HCT116 (cell line): ENCODE results near the gene FIP1L1. TPM values are rescaled to one million over a fixed set of nuclear protein-coding genes. Genes with fewer than 3 reads are reported as not detected.
"Not testable (repeated sequence)": the region's sequence is repeated elsewhere in the genome, so short reads cannot be mapped to it uniquely, and the experiment has no call there.

Experiments used
- ATAC-seq: fragments of 200-7000 bp; cut with Tn5 transposase; 2 replicates; pipeline ENCODE4 v1.9.1; 2020; ENCODE audit warnings: mild to moderate bottlenecking, moderate library complexity
- BruUV-seq: library from RNA; stranded (reverse); fragments of 400-500 nt; replicated peaks from 2 replicates; lab custom pipeline; 2021; lab: Mats Ljungman, UMichigan
- CTCF ChIA-PET: fragments of 300-600 bp; sonication (Branson Sonifier 250); formaldehyde crosslinking; loops from one replicate; lab custom pipeline; 2021; ENCODE audit warnings: antibody characterized with exemption; lab: Charles Lee
- POLR2A ChIA-PET: fragments of 300-600, 350-600 bp; sonication (Branson Sonifier 250); formaldehyde crosslinking; loops from one replicate; lab custom pipeline; 2021; ENCODE audit warnings: antibody characterized with exemption; lab: Charles Lee
- RAD21 ChIA-PET, 2 experiments: fragments of 300-600 bp; sonication (Branson Sonifier 250); formaldehyde crosslinking; loops; one replicate each; lab custom pipeline; 2023; ENCODE audit warnings: low total read pairs in 2 of 2; ENCODE audit not compliant: uncharacterized antibody in 2 of 2, unreplicated experiment in 2 of 2, low non-redundant PET in 1 of 2; lab: Charles Lee
- DNase-seq: peaks from one replicate; pipeline ENCODE4 v3.0.0-alpha.2; 2010; ENCODE audit warnings: low read depth, low spot score
- H2AFZ ChIP-seq: fragments of 200-600 bp; shearing (Covaris generic), sonication (generic); 2 replicates; pipeline ENCODE4 v1.6.1; 2017; ENCODE audit warnings: low read depth, mixed run types, mixed read lengths, antibody characterized with exemption, low read length; ENCODE audit not compliant: poor library complexity, severe bottlenecking
- H3K27ac ChIP-seq: 2 replicates; pipeline ENCODE4 v1.5.1; 2012; ENCODE audit warnings: low read depth, low read length
- H3K27me3 ChIP-seq: fragments of 200-600 bp; sonication (generic); 2 replicates; pipeline ENCODE4 v1.6.1; 2016; ENCODE audit warnings: mixed run types, low read length, mixed read lengths; ENCODE audit not compliant: insufficient read depth
- H3K36me3 ChIP-seq, 2 experiments: fragments of 200-500 bp in 1 of 2; fragments of 200-600 bp in 1 of 2; sonication (Bioruptor generic) in 1 of 2; sonication (generic) in 1 of 2; 2 replicates each; pipeline versions ENCODE4 v1.5.1 to v1.6.1; 2014 to 2016; ENCODE audit warnings: low read length in 2 of 2, inconsistent platforms in 1 of 2, mixed read lengths in 1 of 2, mixed run types in 1 of 2; ENCODE audit not compliant: insufficient read depth in 2 of 2, control insufficient read depth in 1 of 2
- H3K4me1 ChIP-seq, 2 experiments: fragments of 200-600 bp in 1 of 2; sonication (generic) in 1 of 2; 2 replicates each; pipeline versions ENCODE4 v1.5.1 to v1.6.1; 2012 to 2017; ENCODE audit warnings: low read length in 2 of 2, inconsistent platforms in 1 of 2, mild to moderate bottlenecking in 1 of 2, mixed read lengths in 1 of 2, mixed run types in 1 of 2, moderate library complexity in 1 of 2; ENCODE audit not compliant: insufficient read depth in 2 of 2, control insufficient read depth in 1 of 2
- H3K4me2 ChIP-seq: fragments of 200-600 bp; sonication (generic); 2 replicates; pipeline ENCODE4 v1.6.1; 2017; ENCODE audit warnings: mixed run types, low read length, mixed read lengths
- H3K4me3 ChIP-seq, 2 experiments: fragments of 200-600 bp in 1 of 2; sonication (generic) in 1 of 2; replicated peaks in 1 of 2; 2 replicates each; pipeline ENCODE4 v1.5.1; 2011 to 2016; ENCODE audit warnings: low read length in 2 of 2, control low read depth in 1 of 2, low read depth in 1 of 2, mild to moderate bottlenecking in 1 of 2, mixed read lengths in 1 of 2, mixed run types in 1 of 2
- H3K79me2 ChIP-seq: fragments of 200-600 bp; sonication (generic); 2 replicates; pipeline ENCODE4 v1.6.1; 2017; ENCODE audit warnings: mild to moderate bottlenecking, mixed run types, low read length, moderate library complexity, mixed read lengths; ENCODE audit not compliant: insufficient read depth
- H3K9ac ChIP-seq: fragments of 200-600 bp; sonication (generic); 2 replicates; pipeline ENCODE4 v1.6.1; 2016; ENCODE audit warnings: low read length, mixed read lengths
- H3K9me2 ChIP-seq: fragments of 200-600 bp; sonication (generic), shearing (Covaris generic); 2 replicates; pipeline ENCODE4 v1.6.1; 2017; ENCODE audit warnings: mixed run types, mild to moderate bottlenecking, moderate library complexity; ENCODE audit not compliant: insufficient read depth
- H3K9me3 ChIP-seq, 2 experiments: fragments of 200-500 bp in 1 of 2; fragments of 200-600 bp in 1 of 2; sonication (Bioruptor generic) in 1 of 2; sonication (generic) in 1 of 2; 2 replicates each; pipeline ENCODE4 v1.6.1; 2014 to 2017; ENCODE audit warnings: low read length in 2 of 2, mixed read lengths in 2 of 2, inconsistent platforms in 1 of 2, low read depth in 1 of 2, mild to moderate bottlenecking in 1 of 2, mixed run types in 1 of 2, moderate library complexity in 1 of 2; ENCODE audit not compliant: control insufficient read depth in 1 of 2, insufficient read depth in 1 of 2
- H4K20me1 ChIP-seq: fragments of 200-600 bp; sonication (generic), shearing (Covaris generic); 2 replicates; pipeline ENCODE4 v1.6.1; 2017; ENCODE audit warnings: mixed run types, mild to moderate bottlenecking, moderate library complexity; ENCODE audit not compliant: insufficient read depth
- RAD21 ChIP-seq: IDR thresholded peaks from 2 replicates; pipeline ENCODE4 v1.6.1; 2012; ENCODE audit warnings: low read depth, mild to moderate bottlenecking
- intact Hi-C: fragments of 100-400 bp; cut with micrococcal nuclease; formaldehyde crosslinking; loops from 2 replicates; pipeline ENCODE4 v1.10.0; 2022
- total RNA-seq: library from RNA; stranded (reverse); gene quantifications from one replicate; pipeline ENCODE4 v1.2.1, GENCODE V29; 2021; ENCODE audit not compliant: unreplicated experiment
- TF ChIP-seq, protein P1 (sequence below), 3 experiments: fragments of 200-600 bp in 1 of 3; sonication (generic) in 1 of 3; IDR thresholded peaks in 2 of 3; conservative IDR thresholded peaks in 1 of 3; 2 replicates each; pipeline ENCODE4 v1.5.1; 2012 to 2017; ENCODE audit warnings: low read depth in 2 of 3, low read length in 2 of 3, antibody characterized with exemption in 1 of 3, borderline replicate concordance in 1 of 3, control low read depth in 1 of 3, mild to moderate bottlenecking in 1 of 3, mixed read lengths in 1 of 3, mixed run types in 1 of 3, moderate library complexity in 1 of 3; ENCODE audit not compliant: insufficient read depth in 1 of 3
- TF ChIP-seq, protein P2 (sequence below): IDR thresholded peaks from 2 replicates; pipeline ENCODE4 v1.6.1; 2012

The FIP1L1 gene
- total RNA-seq, 1 experiment from 2014 or later = 63.6 TPM

DNA sequence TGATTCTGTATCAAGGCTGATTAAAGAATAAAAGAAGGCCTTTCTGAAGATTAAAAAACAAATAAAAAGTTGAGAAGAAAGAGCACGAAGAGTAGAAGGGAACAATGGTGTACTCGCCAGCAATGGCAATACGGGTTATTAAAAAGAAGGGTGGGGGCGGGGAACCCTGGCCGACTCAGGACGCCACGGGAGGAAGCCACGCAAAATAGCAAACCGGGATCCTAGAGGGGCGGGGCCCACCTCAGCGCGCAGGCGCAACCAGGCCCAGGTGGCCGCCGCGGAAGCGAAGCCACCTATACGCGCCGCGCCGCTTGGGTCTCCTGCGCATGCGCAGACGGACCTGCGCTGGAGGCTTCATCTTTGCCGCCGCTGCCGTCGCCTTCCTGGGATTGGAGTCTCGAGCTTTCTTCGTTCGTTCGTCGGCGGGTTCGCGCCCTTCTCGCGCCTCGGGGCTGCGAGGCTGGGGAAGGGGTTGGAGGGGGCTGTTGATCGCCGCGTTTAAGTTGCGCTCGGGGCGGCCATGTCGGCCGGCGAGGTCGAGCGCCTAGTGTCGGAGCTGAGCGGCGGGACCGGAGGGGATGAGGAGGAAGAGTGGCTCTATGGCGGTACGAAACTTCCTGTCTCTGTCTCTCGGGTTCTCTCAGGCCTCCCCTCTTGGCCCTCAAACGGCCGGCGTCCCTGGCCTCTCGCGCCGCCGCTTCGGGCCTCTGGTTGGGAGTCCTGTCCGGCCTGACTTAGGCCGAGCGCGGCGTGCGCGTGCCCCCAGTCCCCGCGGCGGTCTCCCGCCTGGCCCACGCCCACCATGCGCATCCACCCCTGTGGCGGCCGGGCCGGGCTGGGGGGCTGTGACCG lies at the start of gene FIP1L1 (continued):
- TF ChIP-seq RAD21 = no peak
- TF ChIP-seq, protein P1, sequence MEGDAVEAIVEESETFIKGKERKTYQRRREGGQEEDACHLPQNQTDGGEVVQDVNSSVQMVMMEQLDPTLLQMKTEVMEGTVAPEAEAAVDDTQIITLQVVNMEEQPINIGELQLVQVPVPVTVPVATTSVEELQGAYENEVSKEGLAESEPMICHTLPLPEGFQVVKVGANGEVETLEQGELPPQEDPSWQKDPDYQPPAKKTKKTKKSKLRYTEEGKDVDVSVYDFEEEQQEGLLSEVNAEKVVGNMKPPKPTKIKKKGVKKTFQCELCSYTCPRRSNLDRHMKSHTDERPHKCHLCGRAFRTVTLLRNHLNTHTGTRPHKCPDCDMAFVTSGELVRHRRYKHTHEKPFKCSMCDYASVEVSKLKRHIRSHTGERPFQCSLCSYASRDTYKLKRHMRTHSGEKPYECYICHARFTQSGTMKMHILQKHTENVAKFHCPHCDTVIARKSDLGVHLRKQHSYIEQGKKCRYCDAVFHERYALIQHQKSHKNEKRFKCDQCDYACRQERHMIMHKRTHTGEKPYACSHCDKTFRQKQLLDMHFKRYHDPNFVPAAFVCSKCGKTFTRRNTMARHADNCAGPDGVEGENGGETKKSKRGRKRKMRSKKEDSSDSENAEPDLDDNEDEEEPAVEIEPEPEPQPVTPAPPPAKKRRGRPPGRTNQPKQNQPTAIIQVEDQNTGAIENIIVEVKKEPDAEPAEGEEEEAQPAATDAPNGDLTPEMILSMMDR (IDR thresholded peaks at IDR 0.05 in 2 of 3, conservative IDR thresholded peaks at IDR 0.05 in 1 of 3; ENCODE audit: borderline replicate concordance in 1 of 3, insufficient read depth in 1 of 3, low read depth in 2 of 3, low read length in 2 of 3) = no peak
- TF ChIP-seq, protein P2, sequence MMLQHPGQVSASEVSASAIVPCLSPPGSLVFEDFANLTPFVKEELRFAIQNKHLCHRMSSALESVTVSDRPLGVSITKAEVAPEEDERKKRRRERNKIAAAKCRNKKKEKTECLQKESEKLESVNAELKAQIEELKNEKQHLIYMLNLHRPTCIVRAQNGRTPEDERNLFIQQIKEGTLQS = no peak
- TF ChIP-seq, all 23 proteins: peak for 7

DNA sequence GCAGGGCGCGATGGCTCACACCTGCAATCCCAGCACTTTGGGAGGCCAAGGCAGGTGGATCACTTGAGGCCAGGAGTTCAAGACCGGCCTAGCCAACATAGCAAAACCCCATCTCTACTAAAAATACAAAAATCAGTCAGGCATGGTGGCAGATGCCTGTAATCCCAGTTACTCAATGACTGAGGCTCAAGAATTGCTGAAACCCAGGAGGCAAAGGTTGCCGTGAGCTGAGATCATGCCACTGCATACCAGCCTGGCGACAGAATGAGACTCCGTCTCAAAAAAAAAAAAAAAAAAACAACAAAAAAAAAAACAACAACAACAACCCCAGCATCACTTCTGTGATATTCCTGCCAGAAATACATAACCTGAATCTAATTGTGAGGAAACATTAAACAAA lies 42.5 kb upstream of the FIP1L1 start:
- H3K27me3 ChIP-seq, H3K9me2 ChIP-seq, CTCF ChIA-PET, POLR2A ChIA-PET, H3K4me2 ChIP-seq, H3K36me3 ChIP-seq, RAD21 ChIA-PET, H3K9me3 ChIP-seq, H4K20me1 ChIP-seq, H3K79me2 ChIP-seq, BruUV-seq, H3K4me1 ChIP-seq, ATAC-seq, intact Hi-C loops, H2AFZ ChIP-seq, H3K4me3 ChIP-seq, DNase-seq, H3K9ac ChIP-seq, H3K27ac ChIP-seq: not testable (repeated sequence)

DNA sequence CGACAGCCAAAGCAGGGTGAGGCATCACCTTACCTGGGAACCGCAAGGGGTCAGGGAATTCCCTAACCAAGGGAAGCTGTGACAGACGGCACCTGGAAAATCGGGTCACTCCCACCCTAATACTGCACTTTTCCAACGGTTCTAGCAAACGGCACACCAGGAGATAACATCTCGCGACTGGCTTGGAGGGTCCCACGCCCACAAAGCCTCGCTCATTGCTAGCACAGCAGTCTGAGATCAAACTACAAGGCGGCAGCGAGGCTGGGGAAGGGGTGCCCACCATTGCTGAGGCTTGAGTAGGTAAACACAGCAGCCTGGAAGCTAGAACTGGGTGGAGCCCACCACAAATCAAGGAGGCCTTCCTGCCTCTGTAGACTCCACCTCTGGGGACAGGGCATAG lies 37.3 kb upstream of the FIP1L1 start:
- H3K4me3 ChIP-seq, H3K36me3 ChIP-seq, H3K27ac ChIP-seq, H3K9me3 ChIP-seq, H3K9ac ChIP-seq, H2AFZ ChIP-seq, BruUV-seq, H4K20me1 ChIP-seq, POLR2A ChIA-PET, ATAC-seq, H3K79me2 ChIP-seq, CTCF ChIA-PET, intact Hi-C loops, H3K4me1 ChIP-seq, H3K27me3 ChIP-seq, H3K9me2 ChIP-seq, DNase-seq, H3K4me2 ChIP-seq, RAD21 ChIA-PET: not testable (repeated sequence)

DNA sequence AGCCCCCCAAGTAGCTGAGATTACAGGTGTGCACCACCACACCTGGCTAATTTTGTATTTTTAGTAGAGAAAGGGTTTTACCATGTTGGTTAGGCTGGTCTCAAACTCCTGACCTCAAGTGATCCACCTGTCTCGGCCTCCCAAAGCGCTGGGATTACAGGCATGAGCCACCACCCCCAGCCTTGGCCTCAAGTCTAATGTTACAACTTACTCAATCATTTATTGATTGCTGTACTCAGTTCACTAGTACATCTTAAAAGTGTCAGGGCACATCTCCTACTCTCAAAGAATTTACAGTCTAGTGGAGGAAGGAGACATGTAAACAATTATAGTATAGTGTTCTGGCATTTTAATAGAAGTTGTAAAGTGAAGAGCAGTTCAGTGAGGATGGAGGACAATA lies 31.0 kb upstream of the FIP1L1 start:
- H3K4me2 ChIP-seq, DNase-seq, H3K36me3 ChIP-seq, BruUV-seq, RAD21 ChIA-PET, H3K27me3 ChIP-seq, H3K9me2 ChIP-seq, H3K9me3 ChIP-seq, H3K4me3 ChIP-seq, ATAC-seq, H4K20me1 ChIP-seq, H2AFZ ChIP-seq, H3K9ac ChIP-seq, intact Hi-C loops, CTCF ChIA-PET, H3K27ac ChIP-seq, H3K79me2 ChIP-seq, H3K4me1 ChIP-seq, POLR2A ChIA-PET: not testable (repeated sequence)
